ENCODE data around the gene RNF167.

RNF167 gene

DNA sequence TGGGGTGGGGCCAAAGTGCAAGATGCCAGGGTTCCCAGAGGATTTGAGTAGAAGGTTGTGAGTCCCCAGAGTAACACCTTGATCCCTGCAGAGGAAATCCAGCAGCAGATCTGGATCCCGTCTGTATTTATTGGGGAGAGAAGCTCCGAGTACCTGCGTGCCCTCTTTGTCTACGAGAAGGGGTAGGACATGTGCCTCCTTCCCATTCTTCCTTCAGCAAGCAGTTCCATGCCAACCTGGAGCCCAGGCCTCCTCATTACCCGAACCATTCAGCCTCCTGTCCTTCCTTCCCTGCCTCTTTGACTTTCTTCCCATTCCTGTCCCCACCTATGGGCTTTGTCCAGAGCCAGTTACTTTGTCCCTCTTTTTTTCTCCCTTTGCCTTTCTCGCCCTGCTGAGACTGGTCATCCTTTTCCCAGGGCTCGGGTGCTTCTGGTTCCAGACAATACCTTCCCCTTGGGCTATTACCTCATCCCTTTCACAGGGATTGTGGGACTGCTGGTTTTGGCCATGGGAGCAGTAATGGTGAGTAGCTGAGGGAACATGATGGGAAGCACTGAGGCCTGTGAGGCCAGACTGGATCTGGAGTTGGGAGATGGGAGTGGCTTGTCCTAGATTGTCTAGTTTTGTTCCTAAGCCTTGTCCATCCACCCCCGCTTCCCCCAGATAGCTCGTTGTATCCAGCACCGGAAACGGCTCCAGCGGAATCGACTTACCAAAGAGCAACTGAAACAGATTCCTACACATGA is 2.9 kb downstream of the RNF167 start:
- no peak for DNase-seq (ENCODE audit: low read depth)
- TF ChIP-seq, protein P1, sequence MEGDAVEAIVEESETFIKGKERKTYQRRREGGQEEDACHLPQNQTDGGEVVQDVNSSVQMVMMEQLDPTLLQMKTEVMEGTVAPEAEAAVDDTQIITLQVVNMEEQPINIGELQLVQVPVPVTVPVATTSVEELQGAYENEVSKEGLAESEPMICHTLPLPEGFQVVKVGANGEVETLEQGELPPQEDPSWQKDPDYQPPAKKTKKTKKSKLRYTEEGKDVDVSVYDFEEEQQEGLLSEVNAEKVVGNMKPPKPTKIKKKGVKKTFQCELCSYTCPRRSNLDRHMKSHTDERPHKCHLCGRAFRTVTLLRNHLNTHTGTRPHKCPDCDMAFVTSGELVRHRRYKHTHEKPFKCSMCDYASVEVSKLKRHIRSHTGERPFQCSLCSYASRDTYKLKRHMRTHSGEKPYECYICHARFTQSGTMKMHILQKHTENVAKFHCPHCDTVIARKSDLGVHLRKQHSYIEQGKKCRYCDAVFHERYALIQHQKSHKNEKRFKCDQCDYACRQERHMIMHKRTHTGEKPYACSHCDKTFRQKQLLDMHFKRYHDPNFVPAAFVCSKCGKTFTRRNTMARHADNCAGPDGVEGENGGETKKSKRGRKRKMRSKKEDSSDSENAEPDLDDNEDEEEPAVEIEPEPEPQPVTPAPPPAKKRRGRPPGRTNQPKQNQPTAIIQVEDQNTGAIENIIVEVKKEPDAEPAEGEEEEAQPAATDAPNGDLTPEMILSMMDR (conservative IDR thresholded peaks at IDR 0.05; ENCODE audit: low read depth, low read length), result no peak
- no peak overlapping the region for H3K4me3 ChIP-seq (ENCODE audit: low read length)

DNA sequence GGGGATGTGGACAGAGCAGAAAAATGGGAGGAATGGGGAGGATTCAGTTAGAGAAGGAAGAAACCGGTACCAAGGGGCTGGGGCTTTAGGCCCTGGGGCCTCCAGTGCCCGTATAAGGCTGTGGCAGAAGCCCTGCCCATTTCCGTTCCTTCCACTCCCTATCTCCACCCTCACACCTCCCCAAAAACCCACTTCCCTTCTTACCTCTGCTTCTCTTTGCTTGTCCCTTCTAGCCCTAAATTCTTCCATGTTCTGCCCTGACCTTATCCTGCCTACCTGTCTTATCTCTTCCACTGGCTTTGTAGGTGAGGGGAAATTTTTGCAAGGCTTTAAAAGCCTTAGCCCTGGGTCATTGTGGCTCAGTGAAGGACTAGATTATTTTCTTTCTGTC is 4.1 kb downstream of the RNF167 start:
- DNase-seq (ENCODE audit: low read depth), result no peak
- TF ChIP-seq, protein P1 (conservative IDR thresholded peaks at IDR 0.05; ENCODE audit: low read depth, low read length), result no peak
- no peak overlapping the region for H3K4me3 ChIP-seq (ENCODE audit: low read length)

DNA sequence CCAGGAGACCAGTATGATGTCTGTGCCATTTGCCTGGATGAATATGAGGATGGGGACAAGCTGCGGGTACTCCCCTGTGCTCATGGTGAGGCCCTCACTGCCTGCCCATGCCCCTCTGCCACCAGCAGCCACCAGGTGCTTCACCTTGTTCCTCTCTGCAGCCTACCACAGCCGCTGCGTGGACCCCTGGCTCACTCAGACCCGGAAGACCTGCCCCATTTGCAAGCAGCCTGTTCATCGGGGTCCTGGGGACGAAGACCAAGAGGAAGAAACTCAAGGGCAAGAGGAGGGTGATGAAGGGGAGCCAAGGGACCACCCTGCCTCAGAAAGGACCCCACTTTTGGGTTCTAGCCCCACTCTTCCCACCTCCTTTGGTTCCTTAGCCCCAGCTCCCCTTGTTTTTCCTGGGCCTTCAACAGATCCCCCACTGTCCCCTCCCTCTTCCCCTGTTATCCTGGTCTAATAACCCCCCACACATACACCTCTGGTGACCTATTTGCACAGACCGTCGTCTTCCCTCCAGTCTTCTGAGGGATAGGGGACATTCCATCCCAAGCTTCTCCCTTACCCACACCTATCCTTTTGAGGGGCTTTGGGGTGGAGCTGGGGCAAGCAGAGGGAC is 4.6 kb downstream of the RNF167 start:
- DNase-seq (ENCODE audit: low read depth), result no peak
- TF ChIP-seq, protein P1 (conservative IDR thresholded peaks at IDR 0.05; ENCODE audit: low read depth, low read length), result no peak
- no peak overlapping the region for H3K4me3 ChIP-seq (ENCODE audit: low read length)

DNA sequence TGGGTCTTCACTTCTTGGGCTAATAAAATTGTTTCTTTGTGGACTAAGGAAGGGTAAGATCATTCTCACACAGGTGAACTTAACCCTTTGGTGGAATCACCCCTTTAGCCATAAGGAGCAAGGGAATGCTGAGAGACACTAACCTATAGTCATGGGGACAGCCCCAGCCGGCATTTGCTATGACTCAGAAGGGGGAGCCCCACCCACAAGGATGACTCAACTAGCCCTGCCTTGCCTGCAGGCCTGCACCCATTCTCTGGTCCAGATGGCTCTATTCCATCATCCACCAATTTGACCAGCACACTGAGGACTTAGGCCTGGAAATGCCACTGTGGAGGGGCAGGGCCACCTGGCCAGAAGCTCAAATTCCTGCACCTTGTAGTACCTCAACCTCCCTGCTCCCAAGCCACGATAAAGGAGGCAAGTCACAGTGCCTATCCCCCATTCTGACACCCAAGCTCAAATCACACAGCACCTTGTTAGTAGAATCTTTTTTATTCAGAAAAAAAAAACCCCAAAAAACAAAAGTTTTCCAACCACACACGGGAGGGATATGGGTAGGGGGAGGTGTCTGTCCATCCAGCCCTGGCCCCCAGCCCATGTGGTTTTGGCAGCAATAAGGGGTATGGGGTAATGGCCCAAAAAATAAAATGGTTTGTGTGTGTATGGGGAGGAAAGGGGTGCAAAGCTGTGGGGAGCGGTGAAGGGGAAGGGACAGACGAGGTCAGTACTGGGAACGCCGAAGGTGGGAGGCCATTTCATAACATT is 5.3 kb downstream of the RNF167 start:
- DNase-seq (ENCODE audit: low read depth), result no peak
- TF ChIP-seq, protein P1 (conservative IDR thresholded peaks at IDR 0.05; ENCODE audit: low read depth, low read length), result no peak
- peak overlapping the region; percentile 29 for H3K4me3 ChIP-seq (ENCODE audit: low read length)

DNA sequence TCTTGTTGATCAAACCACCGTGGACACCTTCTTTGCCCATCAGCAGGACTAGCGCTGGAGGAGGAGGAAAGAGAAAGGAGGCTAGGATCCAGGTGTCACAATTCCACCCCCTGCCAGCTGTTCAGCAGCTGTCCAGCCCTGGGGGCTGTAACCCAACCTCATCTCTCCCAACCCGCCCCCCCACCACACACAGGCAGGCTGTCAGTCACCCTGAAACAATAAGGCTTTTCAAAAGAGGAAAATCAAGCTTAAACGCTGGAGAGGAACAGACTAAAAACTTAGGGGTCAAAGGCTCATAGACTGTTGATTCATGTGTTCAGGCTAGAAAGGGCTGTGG is 5.8 kb downstream of the RNF167 start:
- TF ChIP-seq, protein P1 (conservative IDR thresholded peaks at IDR 0.05; ENCODE audit: low read depth, low read length), result no peak
- DNase-seq (ENCODE audit: low read depth), result no peak
- peak overlapping the region; percentile 93 for H3K4me3 ChIP-seq (ENCODE audit: low read length)

DNA sequence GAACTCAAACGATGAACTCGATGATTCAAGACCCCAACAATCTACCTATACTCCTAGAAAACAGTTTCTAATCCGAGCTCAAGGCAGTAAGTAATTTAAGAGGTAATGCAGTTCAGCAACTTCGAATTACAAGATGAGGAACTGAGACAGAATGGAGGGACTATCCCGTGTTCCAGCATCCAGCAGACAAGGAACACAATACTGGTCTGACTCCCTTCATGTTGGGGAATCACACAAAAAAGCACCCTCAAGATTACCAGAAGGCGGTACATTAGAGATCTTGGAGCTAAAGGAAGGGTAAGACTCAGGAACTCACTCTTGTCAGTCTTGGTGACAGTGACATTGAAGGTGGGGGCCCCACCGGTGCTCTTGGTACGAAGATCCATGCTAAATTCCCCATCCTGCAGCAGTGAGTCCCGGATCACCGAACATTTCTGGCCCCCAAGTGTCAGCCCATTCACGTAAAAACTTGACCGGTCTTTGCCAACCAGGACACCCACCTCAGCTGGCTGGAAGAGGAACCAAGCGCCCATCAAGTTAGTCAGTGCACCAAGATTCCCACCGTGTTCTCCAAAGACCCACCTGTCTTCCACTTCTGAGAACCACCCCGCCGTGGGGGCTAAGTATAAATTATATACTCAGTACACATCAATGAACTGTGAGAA is 6.4 kb downstream of the RNF167 start:
- DNase-seq (ENCODE audit: low read depth), result no peak
- TF ChIP-seq, protein P1 (conservative IDR thresholded peaks at IDR 0.05; ENCODE audit: low read depth, low read length), result no peak
- peak overlapping the region; percentile 93 for H3K4me3 ChIP-seq (ENCODE audit: low read length)

All from retinal pigment epithelial cell (primary cell).